IPS-15b (cell line): ENCODE measurements around the gene ZDHHC14.

Experiments
- H3K27me3 ChIP-seq: one replicate; pipeline ENCODE4 v1.6.1; 2013; ENCODE audit warnings: low read length; ENCODE audit not compliant: control insufficient read depth, insufficient read depth
- H3K36me3 ChIP-seq: one replicate; pipeline ENCODE4 v1.6.1; 2013; ENCODE audit warnings: low read length; ENCODE audit not compliant: control insufficient read depth, insufficient read depth
- H3K4me1 ChIP-seq: one replicate; pipeline ENCODE4 v1.6.1; 2013; ENCODE audit warnings: mild to moderate bottlenecking, low read length; ENCODE audit not compliant: control insufficient read depth, insufficient read depth
- H3K4me3 ChIP-seq: one replicate; pipeline ENCODE4 v1.5.1; 2013; ENCODE audit warnings: low read depth, low read length
- H3K9ac ChIP-seq: one replicate; pipeline ENCODE4 v1.6.1; 2013; ENCODE audit warnings: low read depth, mild to moderate bottlenecking, low read length
- H3K9me3 ChIP-seq: one replicate; pipeline ENCODE4 v1.6.1; 2013; ENCODE audit warnings: mild to moderate bottlenecking, low read length; ENCODE audit not compliant: control insufficient read depth, insufficient read depth

ZDHHC14 gene

GRCh38 chr6:157478926-157479325 lies 97.9 kb downstream of the ZDHHC14 start:
- Histone ChIP-seq H3K9ac (no peak overlapping the region), H3K27me3 (no peaks in the 10 kb centered on the region), H3K9me3 (no peaks in the 10 kb centered on the region), H3K4me1 (no peaks in the 10 kb centered on the region), H3K4me3 (no peak overlapping the region), H3K36me3 (no peaks in the 10 kb centered on the region)

GRCh38 chr6:157479464-157480303 lies 98.7 kb downstream of the ZDHHC14 start:
- Histone ChIP-seq H3K9me3 (no peaks in the 10 kb centered on the region), H3K27me3 (no peaks in the 10 kb centered on the region), H3K36me3 (no peaks in the 10 kb centered on the region), H3K9ac (no peak overlapping the region), H3K4me1 (no peaks in the 10 kb centered on the region), H3K4me3 (no peak overlapping the region)

GRCh38 chr6:157481189-157481864 lies 100.3 kb downstream of the ZDHHC14 start:
- H3K4me1 ChIP-seq: no peaks in the 10 kb centered on the region
- H3K9me3 ChIP-seq: no peaks in the 10 kb centered on the region
- H3K9ac ChIP-seq: no peak overlapping the region
- H3K4me3 ChIP-seq: no peak overlapping the region
- no peaks in the 10 kb centered on the region for H3K36me3 ChIP-seq
- H3K27me3 ChIP-seq: no peaks in the 10 kb centered on the region

- Histone ChIP-seq H3K9ac (no peak overlapping the region), H3K4me3 (no peak overlapping the region), H3K36me3 (no peaks in the 10 kb centered on the region), H3K27me3 (no peaks in the 10 kb centered on the region), H3K4me1 (no peaks in the 10 kb centered on the region), H3K9me3 (no peaks in the 10 kb centered on the region)
Measured at GRCh38 chr6:157481865-157482249, 100.9 kb downstream of the ZDHHC14 start.

GRCh38 chr6:157483770-157484169 lies 102.8 kb downstream of the ZDHHC14 start:
- H3K4me3 ChIP-seq: no peak overlapping the region
- H3K27me3 ChIP-seq: no peaks in the 10 kb centered on the region
- peaks cover 5% of the 10 kb centered on the region for H3K4me1 ChIP-seq
- H3K36me3 ChIP-seq: no peaks in the 10 kb centered on the region
- no peak overlapping the region for H3K9ac ChIP-seq
- no peaks in the 10 kb centered on the region for H3K9me3 ChIP-seq

GRCh38 chr6:157484181-157484580 lies 103.2 kb downstream of the ZDHHC14 start:
- Histone ChIP-seq H3K9ac (no peak overlapping the region), H3K4me1 (peaks cover 8% of the 10 kb centered on the region), H3K36me3 (no peaks in the 10 kb centered on the region), H3K4me3 (no peak overlapping the region), H3K27me3 (no peaks in the 10 kb centered on the region), H3K9me3 (no peaks in the 10 kb centered on the region)

GRCh38 chr6:157486572-157486971 lies 105.6 kb downstream of the ZDHHC14 start:
- Histone ChIP-seq H3K36me3 (no peaks in the 10 kb centered on the region), H3K4me3 (no peak overlapping the region), H3K4me1 (peaks cover 8% of the 10 kb centered on the region), H3K9me3 (no peaks in the 10 kb centered on the region), H3K9ac (no peak overlapping the region), H3K27me3 (no peaks in the 10 kb centered on the region)

GRCh38 chr6:157487110-157487773 lies 106.3 kb downstream of the ZDHHC14 start:
- Histone ChIP-seq H3K4me3 (no peak overlapping the region), H3K9me3 (no peaks in the 10 kb centered on the region), H3K9ac (no peak overlapping the region), H3K4me1 (peaks cover 8% of the 10 kb centered on the region), H3K36me3 (no peaks in the 10 kb centered on the region), H3K27me3 (no peaks in the 10 kb centered on the region)

GRCh38 chr6:157488058-157488457 lies 107.1 kb downstream of the ZDHHC14 start:
- H3K4me3 ChIP-seq: no peak overlapping the region
- H3K4me1 ChIP-seq: peaks cover 8% of the 10 kb centered on the region
- no peaks in the 10 kb centered on the region for H3K36me3 ChIP-seq
- H3K27me3 ChIP-seq: no peaks in the 10 kb centered on the region
- H3K9me3 ChIP-seq: no peaks in the 10 kb centered on the region
- H3K9ac ChIP-seq: no peak overlapping the region

- Histone ChIP-seq H3K27me3 (no peaks in the 10 kb centered on the region), H3K9me3 (no peaks in the 10 kb centered on the region), H3K4me1 (peaks cover 8% of the 10 kb centered on the region), H3K9ac (no peak overlapping the region), H3K4me3 (no peak overlapping the region), H3K36me3 (no peaks in the 10 kb centered on the region)
Measured at GRCh38 chr6:157488716-157489118, 107.7 kb downstream of the ZDHHC14 start.

- no peaks in the 10 kb centered on the region for H3K36me3 ChIP-seq
- no peak overlapping the region for H3K9ac ChIP-seq
- no peaks in the 10 kb centered on the region for H3K9me3 ChIP-seq
- peaks cover 8% of the 10 kb centered on the region for H3K4me1 ChIP-seq
- H3K4me3 ChIP-seq: no peak overlapping the region
- no peaks in the 10 kb centered on the region for H3K27me3 ChIP-seq
Measured at GRCh38 chr6:157490611-157491269, 109.8 kb downstream of the ZDHHC14 start.
